Measurements from ENCODE around the gene CDHR5. TPM values are rescaled to one million over a fixed set of nuclear protein-coding genes. Genes with fewer than 3 reads are reported as not detected.

CDHR5 gene
- total RNA-seq, 1 donor from 2014 or later, result 0.92 TPM

DNA sequence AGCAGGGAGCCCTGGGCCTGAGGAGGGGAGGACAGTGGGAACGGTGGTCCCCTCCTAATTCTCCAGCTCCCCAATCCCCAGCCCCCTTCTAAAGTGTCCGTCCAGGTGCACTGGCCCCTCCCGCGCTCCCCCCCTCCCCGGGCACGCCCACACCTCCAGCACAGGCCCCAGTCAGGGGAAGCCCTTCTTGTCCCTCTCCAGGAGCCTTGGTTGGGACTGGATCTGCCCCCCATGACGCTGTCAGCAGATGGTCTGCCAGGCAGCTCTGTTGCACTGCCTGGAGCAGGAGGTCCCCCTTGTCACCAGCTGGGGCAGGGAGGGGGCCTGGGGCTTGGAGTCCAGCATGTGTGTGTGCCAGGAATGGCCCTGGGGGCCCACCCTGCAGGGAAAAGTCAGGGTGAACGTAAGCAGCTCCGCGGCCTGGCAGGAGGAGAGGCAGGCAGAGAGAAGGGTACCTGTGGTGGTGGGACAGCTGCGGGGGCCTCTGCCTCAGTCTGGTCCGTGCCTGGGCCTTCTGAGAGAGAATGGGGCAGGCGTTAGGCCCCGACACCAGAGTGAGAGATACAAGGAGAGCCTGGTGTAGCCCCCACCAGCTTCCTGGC is 10.6 kb downstream of the CDHR5 start:
- TF ChIP-seq, protein P1, sequence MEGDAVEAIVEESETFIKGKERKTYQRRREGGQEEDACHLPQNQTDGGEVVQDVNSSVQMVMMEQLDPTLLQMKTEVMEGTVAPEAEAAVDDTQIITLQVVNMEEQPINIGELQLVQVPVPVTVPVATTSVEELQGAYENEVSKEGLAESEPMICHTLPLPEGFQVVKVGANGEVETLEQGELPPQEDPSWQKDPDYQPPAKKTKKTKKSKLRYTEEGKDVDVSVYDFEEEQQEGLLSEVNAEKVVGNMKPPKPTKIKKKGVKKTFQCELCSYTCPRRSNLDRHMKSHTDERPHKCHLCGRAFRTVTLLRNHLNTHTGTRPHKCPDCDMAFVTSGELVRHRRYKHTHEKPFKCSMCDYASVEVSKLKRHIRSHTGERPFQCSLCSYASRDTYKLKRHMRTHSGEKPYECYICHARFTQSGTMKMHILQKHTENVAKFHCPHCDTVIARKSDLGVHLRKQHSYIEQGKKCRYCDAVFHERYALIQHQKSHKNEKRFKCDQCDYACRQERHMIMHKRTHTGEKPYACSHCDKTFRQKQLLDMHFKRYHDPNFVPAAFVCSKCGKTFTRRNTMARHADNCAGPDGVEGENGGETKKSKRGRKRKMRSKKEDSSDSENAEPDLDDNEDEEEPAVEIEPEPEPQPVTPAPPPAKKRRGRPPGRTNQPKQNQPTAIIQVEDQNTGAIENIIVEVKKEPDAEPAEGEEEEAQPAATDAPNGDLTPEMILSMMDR (IDR thresholded peaks at IDR 0.05; ENCODE audit: insufficient read depth, low read length, poor library complexity, severe bottlenecking), result no peak
- no peak for DNase-seq (ENCODE audit: low read depth)
- H3K4me3 ChIP-seq (ENCODE audit: low read depth, low read length), result no peak overlapping the region

DNA sequence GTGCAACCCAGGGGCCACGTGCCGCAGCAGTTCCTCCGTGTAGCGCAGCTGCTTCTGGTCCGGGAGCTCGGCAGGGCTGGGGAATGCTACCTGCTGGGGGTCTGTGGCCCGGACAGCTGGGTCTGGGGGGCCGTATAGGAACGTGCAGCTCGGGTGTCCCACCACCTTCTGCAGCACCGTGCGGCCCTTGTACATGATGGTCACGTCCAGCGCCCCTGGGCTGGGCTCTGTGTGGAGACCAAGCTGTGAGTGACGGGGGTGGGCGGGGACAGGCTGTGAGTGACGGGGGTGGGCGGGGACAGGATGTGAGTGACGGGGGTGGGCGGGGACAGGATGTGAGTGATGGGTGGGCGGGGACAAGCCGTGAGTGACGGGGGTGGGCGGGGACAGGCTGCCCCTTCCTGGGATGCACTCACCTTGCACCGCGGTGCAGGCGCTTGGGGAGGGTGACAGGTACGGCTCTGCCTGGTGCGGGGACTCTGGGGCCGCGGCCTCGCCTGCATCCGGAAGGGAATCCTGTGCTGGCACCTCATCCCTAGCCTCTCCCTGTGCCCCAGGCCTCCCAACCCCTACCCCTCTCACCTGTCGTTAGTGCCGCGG is 11.3 kb downstream of the CDHR5 start:
- TF ChIP-seq, protein P1 (IDR thresholded peaks at IDR 0.05; ENCODE audit: insufficient read depth, low read length, poor library complexity, severe bottlenecking), result no peak
- Histone ChIP-seq H3K27me3 (ENCODE audit: control insufficient read depth, insufficient read depth, low read length) (no peaks in the 10 kb centered on the region), H3K4me3 (ENCODE audit: low read depth, low read length) (no peak overlapping the region), H3K36me3 (ENCODE audit: control insufficient read depth, insufficient read depth, low read length) (peaks cover 4% of the 10 kb centered on the region)
- DNase-seq (ENCODE audit: low read depth), result no peak

More for the DNA sequence above, 10.6 kb downstream of the CDHR5 start:
- H3K36me3 ChIP-seq (ENCODE audit: control insufficient read depth, insufficient read depth, low read length), result peaks cover 4% of the 10 kb centered on the region
- H3K27me3 ChIP-seq (ENCODE audit: control insufficient read depth, insufficient read depth, low read length), result no peaks in the 10 kb centered on the region

DNA sequence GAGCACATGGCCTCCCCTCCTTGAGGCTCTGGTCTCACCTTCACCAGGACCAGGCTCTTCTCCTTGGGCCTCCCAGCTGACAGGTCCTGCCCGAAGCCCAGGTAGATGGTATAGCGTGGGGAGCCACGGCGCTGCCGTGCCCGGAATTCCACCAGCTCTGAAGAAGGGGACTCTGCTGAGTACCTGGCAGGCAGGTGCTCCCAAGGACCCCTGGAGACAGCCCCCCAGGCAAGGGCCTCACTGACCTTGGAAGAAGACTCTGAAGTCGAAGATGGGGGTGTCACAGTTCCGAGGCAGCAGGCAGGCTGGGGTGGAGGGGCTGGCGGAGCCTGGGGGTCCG is 11.8 kb downstream of the CDHR5 start:
- no peak for DNase-seq (ENCODE audit: low read depth)
- Histone ChIP-seq H3K4me3 (ENCODE audit: low read depth, low read length) (no peak overlapping the region), H3K36me3 (ENCODE audit: control insufficient read depth, insufficient read depth, low read length) (peaks cover 4% of the 10 kb centered on the region), H3K27me3 (ENCODE audit: control insufficient read depth, insufficient read depth, low read length) (no peaks in the 10 kb centered on the region)
- TF ChIP-seq, protein P1 (IDR thresholded peaks at IDR 0.05; ENCODE audit: insufficient read depth, low read length, poor library complexity, severe bottlenecking), result no peak

DNA sequence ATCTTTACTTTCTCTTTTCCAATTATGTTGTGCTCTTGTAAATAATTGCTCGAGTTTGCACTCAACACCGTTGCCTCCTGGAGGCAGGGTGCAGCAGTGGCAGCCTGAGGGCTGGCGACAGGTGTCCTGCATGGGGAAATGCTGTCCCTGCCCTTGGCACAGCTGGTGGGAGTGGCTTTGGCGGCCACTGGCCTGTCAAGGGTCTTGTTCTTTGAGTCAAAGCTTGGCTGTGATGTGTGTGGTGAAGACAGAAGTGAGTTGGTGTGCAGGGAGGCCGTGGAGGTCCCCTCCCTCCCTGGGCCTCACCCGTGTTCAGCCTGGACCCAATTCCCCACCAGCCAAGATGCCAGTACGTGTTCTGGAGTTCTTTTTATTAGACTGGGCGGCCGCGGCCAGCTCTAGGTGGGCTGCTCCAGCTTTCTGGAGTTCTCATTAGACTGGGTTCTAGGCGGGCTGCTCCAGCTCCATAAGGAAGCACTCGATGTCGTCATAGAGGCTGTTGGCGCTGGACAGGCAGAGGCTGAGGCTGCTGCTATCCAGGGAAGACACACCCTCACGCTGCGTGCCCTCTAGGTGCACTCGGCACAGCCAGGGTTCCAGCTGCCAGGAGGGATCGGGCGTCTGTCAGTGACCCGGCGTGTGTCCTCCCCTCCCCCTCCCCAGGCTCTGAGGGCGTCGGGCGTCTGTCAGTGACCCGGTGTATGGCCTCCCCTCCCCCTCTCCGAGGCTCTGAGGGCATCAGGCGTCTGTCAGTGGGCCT is 12.4 kb downstream of the CDHR5 start:
- no peak for DNase-seq (ENCODE audit: low read depth)
- TF ChIP-seq, protein P1 (IDR thresholded peaks at IDR 0.05; ENCODE audit: insufficient read depth, low read length, poor library complexity, severe bottlenecking), result peak; percentile 31
- peaks cover 4% of the 10 kb centered on the region for H3K36me3 ChIP-seq (ENCODE audit: control insufficient read depth, insufficient read depth, low read length)
- no peaks in the 10 kb centered on the region for H3K27me3 ChIP-seq (ENCODE audit: control insufficient read depth, insufficient read depth, low read length)
- no peak overlapping the region for H3K4me3 ChIP-seq (ENCODE audit: low read depth, low read length)

DNA sequence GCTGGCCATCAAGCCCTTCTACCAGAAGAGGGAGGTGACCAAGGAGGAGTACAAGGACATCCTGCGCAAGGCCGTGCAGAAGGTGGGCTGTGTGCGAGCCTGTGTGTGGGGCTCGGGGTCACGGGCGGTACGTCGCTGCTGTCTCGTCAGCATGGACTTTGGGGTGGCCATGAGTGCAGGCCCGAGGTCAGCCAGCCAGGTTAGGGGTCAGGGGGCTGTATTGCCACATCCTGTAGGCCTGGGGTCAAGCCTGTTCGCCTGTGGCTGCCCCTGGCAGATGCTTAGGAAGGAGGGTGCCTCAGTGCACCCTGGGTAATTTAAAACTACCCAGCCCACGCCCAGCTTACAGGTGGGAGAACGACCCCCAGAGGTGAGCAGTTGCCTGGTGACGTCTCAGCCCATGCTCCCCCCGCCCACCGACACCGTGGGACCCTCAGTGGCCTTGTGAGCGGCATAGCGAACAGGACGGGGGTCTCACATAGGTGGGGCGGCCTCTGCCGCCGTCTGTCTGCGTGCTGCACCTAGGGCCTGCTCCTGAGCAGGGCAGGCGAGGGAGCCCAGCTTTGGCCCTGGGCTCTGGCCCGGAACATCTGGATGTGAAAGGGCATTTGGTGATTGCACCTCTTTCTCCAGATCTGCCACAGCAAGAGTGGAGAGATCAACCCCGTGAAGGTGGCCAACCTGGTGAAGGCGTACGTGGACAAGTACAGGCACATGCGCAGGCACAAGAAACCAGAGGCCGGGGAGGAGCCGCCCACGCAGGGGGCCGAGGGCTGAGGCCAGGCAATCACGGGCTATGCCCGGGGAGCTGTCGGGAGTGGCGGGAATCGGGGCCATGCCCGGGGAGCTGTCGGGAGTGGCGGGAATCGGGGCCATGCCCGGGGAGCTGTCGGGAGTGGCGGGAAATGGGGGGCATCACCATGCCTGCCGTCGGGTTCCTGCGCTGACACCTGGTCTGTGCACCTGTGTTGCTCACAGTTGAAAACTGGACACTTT is 13.5 kb downstream of the CDHR5 start:
- TF ChIP-seq, protein P1 (IDR thresholded peaks at IDR 0.05; ENCODE audit: insufficient read depth, low read length, poor library complexity, severe bottlenecking), result no peak
- H3K36me3 ChIP-seq (ENCODE audit: control insufficient read depth, insufficient read depth, low read length), result peaks cover 4% of the 10 kb centered on the region
- no peak for DNase-seq (ENCODE audit: low read depth)
- H3K4me3 ChIP-seq (ENCODE audit: low read depth, low read length), result no peak overlapping the region
- no peaks in the 10 kb centered on the region for H3K27me3 ChIP-seq (ENCODE audit: control insufficient read depth, insufficient read depth, low read length)

All from kidney epithelial cell (primary cell).